GM12872 (cell line): ENCODE data around the gene CCR5AS.

Source experiments
- TF ChIP-seq, protein P1 (sequence below): IDR thresholded peaks from 3 replicates; pipeline ENCODE4 v1.5.1; 2011; ENCODE audit warnings: low read depth, mild to moderate bottlenecking, low read length, moderate library complexity; ENCODE audit not compliant: insufficient read depth

Gene CCR5AS

DNA sequence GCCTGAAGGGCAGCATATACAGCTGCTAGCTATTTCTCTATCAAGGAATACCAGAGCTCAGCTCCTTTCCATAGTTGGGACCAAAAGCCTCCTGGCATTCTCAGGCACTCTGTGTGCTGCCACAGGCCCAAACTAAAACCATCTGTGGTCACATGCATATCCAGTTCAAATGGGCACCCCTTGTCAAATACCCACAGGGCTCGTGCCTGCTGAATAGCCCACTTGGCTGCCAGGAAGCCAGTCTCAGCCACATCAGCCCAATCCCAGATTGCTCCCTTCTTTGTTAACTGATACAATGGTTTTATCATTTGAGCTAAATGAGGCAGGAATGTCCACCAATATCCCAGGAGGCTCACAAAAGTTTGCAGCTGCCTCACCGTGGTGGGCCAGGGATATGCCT lies 14.1 kb upstream of the CCR5AS start:
- TF ChIP-seq, protein P1, sequence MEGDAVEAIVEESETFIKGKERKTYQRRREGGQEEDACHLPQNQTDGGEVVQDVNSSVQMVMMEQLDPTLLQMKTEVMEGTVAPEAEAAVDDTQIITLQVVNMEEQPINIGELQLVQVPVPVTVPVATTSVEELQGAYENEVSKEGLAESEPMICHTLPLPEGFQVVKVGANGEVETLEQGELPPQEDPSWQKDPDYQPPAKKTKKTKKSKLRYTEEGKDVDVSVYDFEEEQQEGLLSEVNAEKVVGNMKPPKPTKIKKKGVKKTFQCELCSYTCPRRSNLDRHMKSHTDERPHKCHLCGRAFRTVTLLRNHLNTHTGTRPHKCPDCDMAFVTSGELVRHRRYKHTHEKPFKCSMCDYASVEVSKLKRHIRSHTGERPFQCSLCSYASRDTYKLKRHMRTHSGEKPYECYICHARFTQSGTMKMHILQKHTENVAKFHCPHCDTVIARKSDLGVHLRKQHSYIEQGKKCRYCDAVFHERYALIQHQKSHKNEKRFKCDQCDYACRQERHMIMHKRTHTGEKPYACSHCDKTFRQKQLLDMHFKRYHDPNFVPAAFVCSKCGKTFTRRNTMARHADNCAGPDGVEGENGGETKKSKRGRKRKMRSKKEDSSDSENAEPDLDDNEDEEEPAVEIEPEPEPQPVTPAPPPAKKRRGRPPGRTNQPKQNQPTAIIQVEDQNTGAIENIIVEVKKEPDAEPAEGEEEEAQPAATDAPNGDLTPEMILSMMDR = no peak

DNA sequence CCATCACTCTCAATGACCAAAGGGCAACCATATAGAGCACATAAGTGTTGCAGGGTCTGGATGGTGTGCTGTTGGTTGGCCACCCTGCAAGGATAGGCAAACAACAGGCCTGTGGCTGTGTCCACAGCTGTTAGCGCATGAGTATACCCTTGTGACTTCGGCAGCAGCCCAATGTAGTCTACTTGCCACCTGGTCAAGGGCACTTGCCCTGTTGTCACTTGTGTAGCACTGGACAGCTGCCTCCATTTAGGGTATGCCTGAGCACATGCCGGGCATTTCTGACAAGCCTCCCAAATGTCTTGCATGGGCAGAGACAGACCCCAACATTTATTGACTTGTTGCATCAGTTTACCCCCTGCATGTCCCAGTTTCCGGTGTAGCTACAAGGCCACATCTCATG lies 12.9 kb upstream of the CCR5AS start:
- TF ChIP-seq, protein P1 = no peak

DNA sequence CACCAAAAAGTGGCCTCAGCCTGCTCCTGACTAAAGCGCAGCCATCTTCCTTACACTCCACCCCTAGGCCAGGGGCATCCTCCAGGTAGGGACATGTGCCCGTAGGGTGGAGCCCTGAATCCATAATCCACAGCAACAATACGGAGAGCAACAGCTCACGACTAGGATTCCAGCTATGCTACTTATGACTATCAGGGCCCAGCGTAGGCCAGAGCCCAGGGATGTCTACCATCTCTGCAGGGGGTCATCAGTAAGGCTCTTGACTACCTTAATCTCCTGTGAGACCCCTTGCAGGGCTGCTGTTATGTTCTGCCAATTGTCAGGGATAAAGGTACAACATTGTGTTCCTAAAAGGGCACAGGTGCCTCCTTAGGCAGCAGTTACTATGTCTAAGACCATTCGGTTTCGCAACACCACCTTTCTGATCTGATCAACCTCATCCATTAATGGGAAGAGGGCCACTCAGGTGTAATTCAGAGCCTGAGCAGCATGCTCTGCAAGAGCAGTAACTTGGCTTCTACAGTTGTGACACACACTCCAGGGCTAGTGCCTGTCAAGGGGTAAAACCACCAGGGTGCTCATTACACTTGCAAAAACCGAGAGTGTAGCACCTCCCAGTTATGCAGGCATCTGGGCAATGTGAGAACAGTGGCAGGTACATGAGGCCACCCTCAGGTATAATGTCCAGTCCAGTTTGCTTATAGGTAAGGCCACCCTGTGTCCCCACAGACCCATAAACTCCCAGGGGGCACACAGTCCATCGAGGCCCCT lies 11.2 kb upstream of the CCR5AS start:
- TF ChIP-seq, protein P1 = no peak

DNA sequence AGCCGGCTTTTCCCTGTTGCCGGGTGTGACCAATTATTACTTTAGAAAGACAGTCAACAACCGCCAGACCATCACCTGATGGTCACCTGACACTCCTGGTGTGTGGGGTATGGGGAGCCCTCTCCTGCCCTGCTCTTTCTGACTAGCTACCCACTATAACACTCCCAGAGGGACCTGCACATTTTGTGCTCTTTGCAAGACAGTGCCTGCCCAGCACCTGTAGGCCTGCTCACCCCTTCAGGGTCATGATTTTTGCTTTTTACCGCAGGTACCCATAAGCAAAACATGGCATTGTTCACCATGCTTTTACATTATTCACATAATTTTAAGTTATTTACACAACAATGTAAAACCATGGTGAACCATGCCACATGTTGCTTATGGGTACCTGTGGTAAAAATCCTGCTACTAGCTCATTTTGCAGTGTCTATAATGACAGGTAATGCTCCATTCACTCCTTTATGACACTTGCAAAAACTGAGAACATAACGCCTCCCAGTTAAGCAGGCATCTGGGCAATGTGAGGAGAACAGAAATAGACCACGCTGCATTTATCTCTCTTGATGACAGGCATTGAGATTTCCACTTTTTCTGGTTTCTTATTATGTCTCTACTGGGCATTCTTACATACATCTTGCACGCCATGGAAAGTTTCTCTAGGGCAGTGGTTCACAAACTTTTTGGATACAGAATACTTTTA lies 10.1 kb upstream of the CCR5AS start:
- TF ChIP-seq, protein P1 = no peak

DNA sequence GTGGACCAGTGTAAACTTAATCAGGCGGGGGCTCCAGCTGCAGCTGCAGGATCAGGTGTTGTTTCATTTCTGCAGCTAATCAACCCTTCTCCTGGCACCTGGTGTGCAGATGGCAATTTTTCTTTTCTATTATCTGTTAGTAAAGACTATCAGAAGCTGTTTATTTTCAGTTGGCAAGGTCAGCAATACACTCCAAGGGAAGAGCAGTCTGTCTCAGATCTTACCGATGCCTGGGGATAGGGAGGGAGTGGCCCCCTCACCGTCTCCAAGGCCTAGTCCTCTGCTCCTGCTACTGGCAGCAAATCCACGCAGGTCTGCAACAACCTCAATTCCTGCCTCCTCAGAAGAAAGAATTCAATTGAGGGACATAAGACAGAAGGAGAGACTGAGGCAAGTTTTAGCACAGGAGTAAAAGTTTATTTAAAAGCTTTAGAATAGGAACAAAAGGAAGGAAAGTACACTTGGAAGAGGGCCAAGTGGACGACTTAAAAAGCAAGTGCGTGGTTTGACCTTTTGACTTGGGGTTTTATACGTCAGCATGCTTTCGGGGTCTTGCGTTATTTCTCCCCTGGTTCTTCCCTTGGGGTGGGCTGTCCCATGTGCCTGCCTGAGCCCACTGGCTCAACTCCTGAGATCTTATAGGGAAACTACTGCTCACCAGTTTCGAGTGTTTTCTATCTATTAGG lies 9.4 kb upstream of the CCR5AS start:
- TF ChIP-seq, protein P1 = no peak

DNA sequence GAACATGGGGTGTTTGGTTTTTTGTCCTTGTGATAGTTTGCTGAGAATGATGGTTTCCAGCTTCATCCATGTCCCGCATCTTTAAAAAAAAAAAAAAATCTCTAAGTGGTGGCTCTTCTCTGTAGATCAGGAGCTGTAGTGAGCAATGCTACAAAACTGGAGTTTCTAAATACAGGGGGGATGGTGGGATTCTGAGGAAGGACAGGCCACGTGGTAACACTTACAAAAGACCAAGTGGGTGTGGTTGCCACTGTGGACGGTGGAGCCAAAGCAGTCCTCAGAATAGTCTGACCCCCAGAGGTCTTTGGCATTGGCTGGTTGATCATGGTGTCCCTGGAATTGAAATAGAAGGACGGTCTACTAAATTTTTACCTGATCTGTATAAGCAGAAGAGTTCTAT lies 7.9 kb upstream of the CCR5AS start:
- TF ChIP-seq, protein P1 = no peak

DNA sequence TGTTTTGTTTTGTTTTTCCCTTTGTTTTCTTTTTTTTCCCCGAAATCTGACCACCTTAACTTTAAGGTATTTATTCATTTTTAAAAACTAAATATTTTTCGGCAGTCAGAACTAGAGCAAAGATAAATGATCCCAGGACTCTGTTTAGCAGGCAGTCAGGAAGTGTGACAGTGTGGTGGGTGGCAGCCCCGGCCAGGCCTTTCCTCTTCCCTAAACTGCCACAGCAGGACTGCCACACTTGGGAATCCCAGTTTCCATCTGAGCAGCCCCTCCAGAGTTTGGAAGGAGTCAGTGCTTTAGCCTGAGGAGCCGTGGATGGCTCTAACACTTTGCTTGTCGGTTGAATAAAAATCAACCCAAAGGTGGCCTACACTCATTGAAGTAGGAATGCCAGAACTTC lies 7.1 kb upstream of the CCR5AS start:
- TF ChIP-seq, protein P1 = no peak
